Keratinocyte (primary cell): ENCODE measurements around the gene CYP4A22. TPM values are rescaled to one million over a fixed set of nuclear protein-coding genes. Genes with fewer than 3 reads are reported as not detected.
"Not testable (repeated sequence)": the region's sequence is repeated elsewhere in the genome, so short reads cannot be mapped to it uniquely, and the experiment has no call there.

Experiments
- DNase-seq: peaks from one replicate; pipeline ENCODE4 v3.0.0-alpha.2; 2011; ENCODE audit warnings: low read depth, missing footprints, low spot score
- FAIRE-seq: peaks from 2 replicates; lab custom pipeline; 2011; peaks lifted over from hg19 to GRCh38; lab: Jason Lieb, UNC
- H2AFZ ChIP-seq: 2 replicates; pipeline ENCODE4 v1.6.0; 2012; ENCODE audit warnings: low read length, control low read depth, inconsistent platforms; ENCODE audit not compliant: control insufficient read depth
- H3K27ac ChIP-seq: 2 replicates; pipeline ENCODE4 v1.5.1; 2011; ENCODE audit warnings: low read length; ENCODE audit not compliant: control insufficient read depth, insufficient read depth
- H3K27me3 ChIP-seq: 3 replicates; pipeline ENCODE4 v1.6.0; 2011; ENCODE audit warnings: low read length; ENCODE audit not compliant: control insufficient read depth, insufficient read depth; ENCODE audit errors: extremely low read depth
- H3K36me3 ChIP-seq, 2 experiments: 2 replicates in 1 of 2; 3 replicates in 1 of 2; pipeline ENCODE4 v1.5.1; 2011; ENCODE audit warnings: low read length in 2 of 2, mild to moderate bottlenecking in 1 of 2; ENCODE audit not compliant: control insufficient read depth in 2 of 2, insufficient read depth in 2 of 2; ENCODE audit errors: extremely low read depth in 1 of 2
- H3K4me1 ChIP-seq: 3 replicates; pipeline ENCODE4 v1.5.1; 2011; ENCODE audit warnings: low read length; ENCODE audit not compliant: control insufficient read depth, insufficient read depth; ENCODE audit errors: extremely low read depth
- H3K4me2 ChIP-seq: 3 replicates; pipeline ENCODE4 v1.6.0; 2011; ENCODE audit warnings: low read depth, low read length; ENCODE audit not compliant: control insufficient read depth, insufficient read depth; ENCODE audit errors: extremely low read depth
- H3K4me3 ChIP-seq, 3 experiments: fragments of 200-600 bp in 1 of 3; sonication (generic) in 1 of 3; 2 replicates in 2 of 3; 3 replicates in 1 of 3; pipeline ENCODE4 v1.5.1; 2011 to 2016; ENCODE audit warnings: low read length in 3 of 3, mild to moderate bottlenecking in 3 of 3, control low read depth in 2 of 3, inconsistent platforms in 1 of 3, low read depth in 1 of 3, mixed read lengths in 1 of 3, mixed run types in 1 of 3, moderate library complexity in 1 of 3; ENCODE audit not compliant: control insufficient read depth in 2 of 3, insufficient read depth in 2 of 3; ENCODE audit errors: extremely low read depth in 1 of 3
- H3K79me2 ChIP-seq: 2 replicates; pipeline ENCODE4 v1.6.0; 2012; ENCODE audit warnings: low read length; ENCODE audit not compliant: control insufficient read depth, insufficient read depth
- H3K9ac ChIP-seq: 3 replicates; pipeline ENCODE4 v1.6.0; 2011; ENCODE audit warnings: low read length; ENCODE audit not compliant: control insufficient read depth, insufficient read depth; ENCODE audit errors: extremely low read depth
- H3K9me1 ChIP-seq: 3 replicates; pipeline ENCODE4 v1.6.0; 2011; ENCODE audit warnings: low read length; ENCODE audit not compliant: control insufficient read depth, insufficient read depth; ENCODE audit errors: extremely low read depth
- H3K9me3 ChIP-seq: 2 replicates; pipeline ENCODE4 v1.5.1; 2012; ENCODE audit warnings: low read depth, low read length; ENCODE audit not compliant: control insufficient read depth
- H4K20me1 ChIP-seq: 3 replicates; pipeline ENCODE4 v1.6.0; 2011; ENCODE audit warnings: low read length; ENCODE audit not compliant: control insufficient read depth, insufficient read depth; ENCODE audit errors: extremely low read depth
- CTCF ChIP-seq, 3 experiments: IDR thresholded peaks in 1 of 3; conservative IDR thresholded peaks in 1 of 3; optimal IDR thresholded peaks in 1 of 3; 2 replicates in 2 of 3; 3 replicates in 1 of 3; pipeline versions ENCODE3 to v1.5.1; 2011; ENCODE audit warnings: low read length in 3 of 3, mild to moderate bottlenecking in 3 of 3, moderate library complexity in 2 of 3, control low read depth in 1 of 3, inconsistent platforms in 1 of 3; ENCODE audit not compliant: insufficient read depth in 2 of 3; ENCODE audit errors: extremely low read depth in 1 of 3
- EZH2 ChIP-seq: IDR thresholded peaks from one replicate; pipeline ENCODE4 v1.6.1; 2012; ENCODE audit warnings: inconsistent platforms, mild to moderate bottlenecking, low read length, moderate library complexity
- dilution Hi-C: fragments of 300-500 bp; cut with MboI; formaldehyde crosslinking; loops from one replicate; pipeline ENCODE4 v1.7.0; 2020; ENCODE audit warnings: low sequenced_read_pairs; ENCODE audit not compliant: extremely low pct_ligation_motif_present
- polyA plus RNA-seq, 5 experiments: library from polyadenylated mRNA; depleted of rRNA in 3 of 5; stranded (reverse) in 3 of 5; stranded (forward) in 1 of 5; unstranded in 1 of 5; fragments of >200 nt; gene quantifications; 1 replicate in 1 of 5; 2 replicates in 3 of 5; 3 replicates in 1 of 5; pipeline versions ENCODE4 v1.2.1 to v1.2.3, GENCODE V29; 2011 to 2012; ENCODE audit warnings: missing spikeins in 2 of 5, low read depth in 1 of 5, low replicate concordance in 1 of 5

CYP4A22 gene
- polyA plus RNA-seq, 1 donor (not counting 4 experiments of a cell fraction or from before 2014, with no cell fraction given), result not detected

GRCh38 chr1:47191940-47192457 lies 54.8 kb downstream of the CYP4A22 start:
- Histone ChIP-seq H3K27ac (no peak overlapping the region), H3K9me3 (no peaks in the 10 kb centered on the region), H3K27me3 (no peaks in the 10 kb centered on the region), H3K9me1 (no peaks in the 10 kb centered on the region), H3K4me3 (no peak overlapping the region), H3K36me3 (no peaks in the 10 kb centered on the region), H3K4me1 (peaks cover 26% of the 10 kb centered on the region), H2AFZ (peak overlapping the region; percentile 29), H3K79me2 (no peaks in the 10 kb centered on the region), H3K4me2 (no peak overlapping the region), H3K9ac (no peak overlapping the region), H4K20me1 (no peaks in the 10 kb centered on the region)
- FAIRE-seq, result no peak
- DNase-seq, result no peak
- TF ChIP-seq EZH2 (no peak), CTCF (optimal IDR thresholded peaks at IDR 0.05 in 1 of 3, IDR thresholded peaks at IDR 0.05 in 1 of 3, conservative IDR thresholded peaks at IDR 0.05 in 1 of 3; ENCODE audit: extremely low read depth in 1 of 3, insufficient read depth in 2 of 3, low read length in 3 of 3) (no peak)
- dilution Hi-C loops, result no loop called here

GRCh38 chr1:47192458-47193384 lies 55.5 kb downstream of the CYP4A22 start:
- Histone ChIP-seq H3K27ac (no peak overlapping the region), H3K27me3 (no peaks in the 10 kb centered on the region), H3K9ac (no peak overlapping the region), H3K9me3 (no peaks in the 10 kb centered on the region), H3K36me3 (no peaks in the 10 kb centered on the region), H3K4me1 (peaks cover 26% of the 10 kb centered on the region), H3K4me2 (no peak overlapping the region), H4K20me1 (no peaks in the 10 kb centered on the region), H3K79me2 (no peaks in the 10 kb centered on the region), H2AFZ (no peak overlapping the region), H3K9me1 (no peaks in the 10 kb centered on the region), H3K4me3 (no peak overlapping the region)
- DNase-seq, result no peak
- FAIRE-seq, result peak; percentile 79
- dilution Hi-C loops, result no loop called here
- TF ChIP-seq CTCF (optimal IDR thresholded peaks at IDR 0.05 in 1 of 3, IDR thresholded peaks at IDR 0.05 in 1 of 3, conservative IDR thresholded peaks at IDR 0.05 in 1 of 3; ENCODE audit: extremely low read depth in 1 of 3, insufficient read depth in 2 of 3, low read length in 3 of 3), result peak; percentile 94 to 98 (median 98)
- no peak for TF ChIP-seq EZH2

- H3K27ac ChIP-seq, H3K9ac ChIP-seq, DNase-seq, H3K9me3 ChIP-seq, H4K20me1 ChIP-seq, dilution Hi-C loops, H3K4me2 ChIP-seq, H3K9me1 ChIP-seq, H3K79me2 ChIP-seq, FAIRE-seq, H3K36me3 ChIP-seq, H3K4me3 ChIP-seq, H2AFZ ChIP-seq, H3K27me3 ChIP-seq: not testable (repeated sequence)
- H3K4me1 ChIP-seq, result peaks cover 26% of the 10 kb centered on the region
Observed at GRCh38 chr1:47193496-47193895, 56.3 kb downstream of the CYP4A22 start.
